OCI-LY1 (cell line): ENCODE measurements around the gene LAMTOR4.

Experiments
- H2AFZ ChIP-seq: fragments of 200-600 bp; sonication (generic), shearing (Covaris generic); 2 replicates; pipeline ENCODE4 v1.6.0; 2014; ENCODE audit warnings: antibody characterized with exemption, mild to moderate bottlenecking, low read length
- H3F3A ChIP-seq: fragments of 200-600 bp; sonication (generic), shearing (Covaris generic); 2 replicates; pipeline ENCODE4 v1.6.0; 2014; ENCODE audit warnings: mild to moderate bottlenecking, antibody characterized with exemption, low read length, moderate library complexity; ENCODE audit not compliant: insufficient read depth
- H3K27ac ChIP-seq: fragments of 200-600 bp; sonication (generic); 2 replicates; pipeline ENCODE4 v1.5.1; 2014; ENCODE audit warnings: low read length, mixed run types, mild to moderate bottlenecking, low read depth; ENCODE audit not compliant: poor library complexity, severe bottlenecking
- H3K27me3 ChIP-seq: fragments of 200-600 bp; sonication (generic); 2 replicates; pipeline ENCODE4 v1.6.0; 2014; ENCODE audit warnings: antibody characterized with exemption, mild to moderate bottlenecking, low read length, moderate library complexity; ENCODE audit not compliant: insufficient read depth
- H3K36me3 ChIP-seq: fragments of 200-600 bp; sonication (generic); 2 replicates; pipeline ENCODE4 v1.6.1; 2014; ENCODE audit warnings: mild to moderate bottlenecking, antibody characterized with exemption, low read length, moderate library complexity, mixed read lengths; ENCODE audit not compliant: insufficient read depth
- H3K4me1 ChIP-seq: fragments of 200-600 bp; sonication (generic); 2 replicates; pipeline ENCODE4 v1.5.1; 2014; ENCODE audit warnings: mild to moderate bottlenecking, low read length, moderate library complexity; ENCODE audit not compliant: insufficient read depth, severe bottlenecking
- H3K4me2 ChIP-seq: fragments of 200-600 bp; sonication (generic), shearing (Covaris generic); 2 replicates; pipeline ENCODE4 v1.6.1; 2014; ENCODE audit warnings: low read length
- H3K4me3 ChIP-seq: fragments of 200-600 bp; sonication (generic); 2 replicates; pipeline ENCODE4 v1.5.1; 2014; ENCODE audit warnings: low read length, low read depth, mild to moderate bottlenecking, mixed read lengths; ENCODE audit not compliant: poor library complexity, severe bottlenecking
- H3K79me2 ChIP-seq: fragments of 200-600 bp; shearing (Covaris generic); 2 replicates; pipeline ENCODE4 v1.6.1; 2016; ENCODE audit warnings: mixed run types, low read length, mixed read lengths; ENCODE audit not compliant: insufficient read depth
- H3K9ac ChIP-seq: fragments of 200-600 bp; sonication (generic), shearing (Covaris generic); 2 replicates; pipeline ENCODE4 v1.6.1; 2014; ENCODE audit warnings: mild to moderate bottlenecking, low read length, mixed read lengths
- H3K9me2 ChIP-seq: fragments of 200-600 bp; sonication (generic), shearing (Covaris generic); 2 replicates; pipeline ENCODE4 v1.6.1; 2014; ENCODE audit warnings: low read depth, mild to moderate bottlenecking, low read length, mixed read lengths
- H3K9me3 ChIP-seq: fragments of 200-600 bp; shearing (Covaris generic); 2 replicates; pipeline ENCODE4 v1.6.1; 2014; ENCODE audit warnings: low read length, mixed read lengths
- H4K20me1 ChIP-seq: fragments of 200-600 bp; sonication (generic), shearing (Covaris generic); 2 replicates; pipeline ENCODE4 v1.6.0; 2016; ENCODE audit warnings: mild to moderate bottlenecking, low read length; ENCODE audit not compliant: insufficient read depth
- CTCF ChIP-seq: fragments of 200-600 bp; sonication (generic), shearing (Covaris generic); IDR thresholded peaks from 2 replicates; pipeline ENCODE4 v1.5.1; 2017; ENCODE audit warnings: mild to moderate bottlenecking, antibody characterized with exemption, low read length, moderate library complexity, mixed read lengths
- EZH2 ChIP-seq: fragments of 200-600 bp; sonication (generic), shearing (Covaris generic); IDR thresholded peaks from 2 replicates; pipeline ENCODE4 v1.8.0; 2017; ENCODE audit warnings: borderline replicate concordance, mixed run types, mild to moderate bottlenecking, antibody characterized with exemption, low read length, moderate library complexity, mixed read lengths

LAMTOR4 gene

GRCh38 chr7:100198266-100198665 lies 49.5 kb downstream of the LAMTOR4 start:
- Histone ChIP-seq H3K36me3 (no peaks in the 10 kb centered on the region), H3K9ac (no peak overlapping the region), H3F3A (peaks cover 7% of the 10 kb centered on the region; the same call in 1 of the 2 replicates), H3K27ac (no peak overlapping the region), H3K9me2 (no peaks in the 10 kb centered on the region), H2AFZ (no peak overlapping the region), H3K4me1 (peaks cover 32% of the 10 kb centered on the region), H3K27me3 (peaks cover 4% of the 10 kb centered on the region; the same call in 1 of the 2 replicates), H3K9me3 (no peaks in the 10 kb centered on the region), H3K4me2 (no peak overlapping the region), H3K79me2 (no peaks in the 10 kb centered on the region), H4K20me1 (no peaks in the 10 kb centered on the region), H3K4me3 (no peak overlapping the region)
- TF ChIP-seq EZH2 (no peak), CTCF (no peak)

DNA sequence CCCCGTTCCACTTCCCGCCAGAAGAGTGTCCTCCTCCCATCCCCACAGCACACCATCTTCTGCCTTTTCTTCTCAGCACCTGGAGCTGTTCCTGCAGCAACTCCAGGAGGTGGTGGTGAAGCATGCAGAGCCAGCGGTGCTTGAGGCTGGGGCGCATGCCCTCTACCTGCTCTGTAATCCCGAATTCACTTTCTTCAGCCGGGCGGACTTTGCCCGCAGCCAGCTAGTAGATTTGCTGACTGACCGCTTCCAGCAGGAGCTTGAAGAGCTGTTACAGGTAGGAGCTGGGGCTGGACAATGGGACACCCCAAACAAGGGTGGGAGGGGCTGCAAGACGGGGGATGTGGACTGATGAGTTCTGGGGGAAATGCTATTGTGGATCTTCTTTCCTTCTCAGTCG lies 52.0 kb downstream of the LAMTOR4 start:
- Histone ChIP-seq H4K20me1 (no peaks in the 10 kb centered on the region), H2AFZ (no peak overlapping the region), H3K9ac (no peak overlapping the region), H3K9me3 (no peaks in the 10 kb centered on the region), H3F3A (no peaks in the 10 kb centered on the region), H3K4me2 (no peak overlapping the region), H3K36me3 (no peaks in the 10 kb centered on the region; the same call in 1 of the 2 replicates), H3K4me1 (peaks cover 18% of the 10 kb centered on the region), H3K27me3 (peaks cover 4% of the 10 kb centered on the region; the same call in 1 of the 2 replicates), H3K4me3 (no peak overlapping the region), H3K9me2 (no peaks in the 10 kb centered on the region), H3K27ac (no peak overlapping the region), H3K79me2 (no peaks in the 10 kb centered on the region)
- TF ChIP-seq CTCF (no peak), EZH2 (no peak)
